ENCODE measurements around the gene CT83. TPM values are rescaled to one million over a fixed set of nuclear protein-coding genes. Genes with fewer than 3 reads are reported as not detected.

CT83 gene
- total RNA-seq, 1 experiment from 2014 or later: not detected

DNA sequence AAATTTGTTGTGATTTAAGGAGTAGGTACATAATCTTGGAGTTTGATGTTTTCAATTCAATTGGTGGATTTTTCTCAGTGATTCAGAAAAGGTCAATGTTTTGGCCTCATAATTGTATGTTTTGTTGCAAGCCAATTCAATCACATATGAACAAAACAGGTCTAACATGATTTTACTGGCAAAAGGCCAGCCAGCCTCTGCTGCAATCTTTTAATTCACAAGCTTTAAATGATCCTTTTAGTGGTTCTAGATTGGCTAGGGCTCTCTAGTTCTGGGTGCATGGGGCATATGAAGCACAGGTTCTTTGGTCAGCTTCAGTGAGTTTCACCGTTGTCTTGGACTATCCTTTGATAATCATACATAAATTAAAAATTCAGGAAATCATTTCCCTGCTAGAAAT, 45.6 kb downstream of the CT83 start:
- H3K27ac ChIP-seq (ENCODE audit: low read length): no peak overlapping the region
- CTCF ChIA-PET: no interaction called here
- TF ChIP-seq, protein P1, sequence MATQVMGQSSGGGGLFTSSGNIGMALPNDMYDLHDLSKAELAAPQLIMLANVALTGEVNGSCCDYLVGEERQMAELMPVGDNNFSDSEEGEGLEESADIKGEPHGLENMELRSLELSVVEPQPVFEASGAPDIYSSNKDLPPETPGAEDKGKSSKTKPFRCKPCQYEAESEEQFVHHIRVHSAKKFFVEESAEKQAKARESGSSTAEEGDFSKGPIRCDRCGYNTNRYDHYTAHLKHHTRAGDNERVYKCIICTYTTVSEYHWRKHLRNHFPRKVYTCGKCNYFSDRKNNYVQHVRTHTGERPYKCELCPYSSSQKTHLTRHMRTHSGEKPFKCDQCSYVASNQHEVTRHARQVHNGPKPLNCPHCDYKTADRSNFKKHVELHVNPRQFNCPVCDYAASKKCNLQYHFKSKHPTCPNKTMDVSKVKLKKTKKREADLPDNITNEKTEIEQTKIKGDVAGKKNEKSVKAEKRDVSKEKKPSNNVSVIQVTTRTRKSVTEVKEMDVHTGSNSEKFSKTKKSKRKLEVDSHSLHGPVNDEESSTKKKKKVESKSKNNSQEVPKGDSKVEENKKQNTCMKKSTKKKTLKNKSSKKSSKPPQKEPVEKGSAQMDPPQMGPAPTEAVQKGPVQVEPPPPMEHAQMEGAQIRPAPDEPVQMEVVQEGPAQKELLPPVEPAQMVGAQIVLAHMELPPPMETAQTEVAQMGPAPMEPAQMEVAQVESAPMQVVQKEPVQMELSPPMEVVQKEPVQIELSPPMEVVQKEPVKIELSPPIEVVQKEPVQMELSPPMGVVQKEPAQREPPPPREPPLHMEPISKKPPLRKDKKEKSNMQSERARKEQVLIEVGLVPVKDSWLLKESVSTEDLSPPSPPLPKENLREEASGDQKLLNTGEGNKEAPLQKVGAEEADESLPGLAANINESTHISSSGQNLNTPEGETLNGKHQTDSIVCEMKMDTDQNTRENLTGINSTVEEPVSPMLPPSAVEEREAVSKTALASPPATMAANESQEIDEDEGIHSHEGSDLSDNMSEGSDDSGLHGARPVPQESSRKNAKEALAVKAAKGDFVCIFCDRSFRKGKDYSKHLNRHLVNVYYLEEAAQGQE (IDR thresholded peaks at IDR 0.05; ENCODE audit: insufficient read depth in 1 of 2, low read depth in 2 of 2, low read length in 1 of 2): no peak
- TF ChIP-seq POLR2AphosphoS5 (IDR thresholded peaks at IDR 0.05; ENCODE audit: low read depth, low read length): no peak
- TF ChIP-seq CTCF (IDR thresholded peaks at IDR 0.05): no peak
- TF ChIP-seq TCF7L2 (IDR thresholded peaks at IDR 0.05; ENCODE audit: low read depth, low read length): no peak
- no peak for TF ChIP-seq SIN3A (IDR thresholded peaks at IDR 0.05; ENCODE audit: borderline replicate concordance, insufficient read depth, low read depth, low read length)
- no TSS peak for BruUV-seq (replicated peaks)
- intact Hi-C loops (cut with micrococcal nuclease; ENCODE audit: unreplicated experiment): no loop called here
- no peaks in the 10 kb centered on the region for H3K4me1 ChIP-seq (ENCODE audit: control insufficient read depth, insufficient read depth, low read length)
- POLR2A ChIA-PET: no interaction called here
- no peak overlapping the region for H3K4me3 ChIP-seq (ENCODE audit: low read depth in 2 of 2, low read length in 2 of 2)
- ATAC-seq (no peak), DNase-seq (ENCODE audit: low read depth, low spot score) (no peak)
- H3K27me3 ChIP-seq (ENCODE audit: control insufficient read depth, insufficient read depth, low read length): no peaks in the 10 kb centered on the region
- in situ Hi-C loops (cut with HindIII; ENCODE audit: low pct_unique_long_range_greater_than_20kb, low sequenced_read_pairs): no loop called here
- no peaks in the 10 kb centered on the region for H3K9me3 ChIP-seq (ENCODE audit: control insufficient read depth, insufficient read depth, low read depth, low read length)
- no peaks in the 10 kb centered on the region for H3K36me3 ChIP-seq (ENCODE audit: control insufficient read depth, insufficient read depth, low read length)

DNA sequence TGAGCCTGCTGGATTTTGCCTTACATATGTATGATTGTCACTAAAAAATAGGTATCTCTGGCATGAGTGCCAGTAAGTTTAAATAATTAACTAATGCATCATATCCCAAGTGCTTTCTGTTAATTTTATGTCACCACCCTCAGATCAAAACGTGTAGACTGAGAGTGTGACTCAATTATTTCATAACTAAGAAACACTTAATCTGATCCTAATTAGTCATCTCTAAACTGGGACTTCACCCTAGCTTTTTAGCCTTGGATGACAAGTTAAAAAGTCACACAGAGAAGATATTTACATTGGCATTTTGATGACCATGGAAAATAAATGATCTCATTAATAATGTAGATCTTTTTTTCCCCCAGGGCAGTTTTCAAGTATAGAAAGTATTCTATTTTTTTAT, 49.5 kb downstream of the CT83 start:
- TF ChIP-seq CTCF (IDR thresholded peaks at IDR 0.05) (no peak), POLR2AphosphoS5 (IDR thresholded peaks at IDR 0.05; ENCODE audit: low read depth, low read length) (no peak), TCF7L2 (IDR thresholded peaks at IDR 0.05; ENCODE audit: low read depth, low read length) (no peak), SIN3A (IDR thresholded peaks at IDR 0.05; ENCODE audit: borderline replicate concordance, insufficient read depth, low read depth, low read length) (no peak)
- TF ChIP-seq, protein P1 (IDR thresholded peaks at IDR 0.05; ENCODE audit: insufficient read depth in 1 of 2, low read depth in 2 of 2, low read length in 1 of 2): no peak
- no peak for ATAC-seq

More for the DNA sequence above, 49.5 kb downstream of the CT83 start:
- intact Hi-C loops (cut with micrococcal nuclease; ENCODE audit: unreplicated experiment) (no loop called here), in situ Hi-C loops (cut with HindIII; ENCODE audit: low pct_unique_long_range_greater_than_20kb, low sequenced_read_pairs) (no loop called here)
- BruUV-seq (replicated peaks): no TSS peak
- CTCF ChIA-PET: no interaction called here
- no peaks in the 10 kb centered on the region for H3K4me1 ChIP-seq (ENCODE audit: control insufficient read depth, insufficient read depth, low read length)
- H3K9me3 ChIP-seq (ENCODE audit: control insufficient read depth, insufficient read depth, low read depth, low read length): no peaks in the 10 kb centered on the region
- no peaks in the 10 kb centered on the region for H3K36me3 ChIP-seq (ENCODE audit: control insufficient read depth, insufficient read depth, low read length)
- H3K27me3 ChIP-seq (ENCODE audit: control insufficient read depth, insufficient read depth, low read length): no peaks in the 10 kb centered on the region
- no peak for DNase-seq (ENCODE audit: low read depth, low spot score)
- H3K27ac ChIP-seq (ENCODE audit: low read length): no peak overlapping the region
- POLR2A ChIA-PET: no interaction called here
- H3K4me3 ChIP-seq (ENCODE audit: low read depth in 2 of 2, low read length in 2 of 2): no peak overlapping the region

Other genes with a start within 250 kb of the CT83 start
- gene SLC6A14, start 26.4 kb downstream of the CT83 start, total RNA-seq (2021; ENCODE audit: unreplicated experiment): 0.03 TPM